ENCODE results near the gene ITGA3.

Gene ITGA3

DNA sequence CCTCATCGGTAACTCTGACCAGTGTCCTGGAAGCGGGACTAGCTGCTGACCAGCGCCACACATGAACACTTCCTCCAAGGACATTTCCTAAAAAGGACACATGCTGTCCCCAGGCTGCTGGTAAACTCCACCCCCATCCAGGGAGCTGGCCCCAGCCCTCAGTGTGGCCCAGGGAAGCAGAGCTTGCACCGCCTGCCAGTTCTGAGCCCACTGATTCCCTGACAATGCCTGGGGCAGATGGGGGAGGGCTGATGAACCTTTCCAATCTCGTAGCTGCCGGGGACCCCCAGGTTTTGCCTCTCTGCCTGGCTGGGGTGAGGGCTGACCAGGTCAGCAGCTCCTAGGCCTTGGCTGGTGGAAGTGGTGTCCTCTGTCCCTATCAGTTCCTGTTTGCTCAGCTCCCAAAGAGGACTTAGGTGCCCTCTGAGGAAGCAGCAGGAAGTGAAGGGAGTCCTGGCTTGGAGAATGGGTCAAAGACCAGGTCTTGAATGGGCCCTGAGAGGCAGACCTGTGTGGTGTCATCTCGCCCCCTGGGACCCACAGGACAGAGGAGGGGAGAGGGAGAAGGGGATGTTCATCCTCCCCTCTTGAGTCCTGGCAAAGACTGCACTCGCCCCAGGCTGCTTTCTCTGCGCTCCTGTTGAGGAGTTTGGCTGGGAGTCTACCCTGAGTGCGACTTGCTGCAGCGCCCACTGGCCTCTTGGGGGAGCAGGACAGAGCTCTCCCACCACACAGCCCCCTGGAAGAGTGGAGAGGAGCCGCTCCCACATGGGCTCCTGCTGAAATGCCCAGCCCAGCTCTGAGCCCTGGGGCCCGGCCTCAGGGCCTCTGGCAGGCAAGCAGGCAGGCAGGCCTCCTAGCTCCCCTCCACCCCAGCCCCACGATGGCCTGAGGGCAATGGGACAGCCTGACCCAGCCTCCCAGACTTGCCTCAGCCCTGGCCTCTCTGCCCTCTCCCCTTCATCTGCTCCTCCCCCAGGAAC is 56.1 kb downstream of the ITGA3 start:
- no peak for DNase-seq

GRCh38 chr17:50112694-50113093 is 56.8 kb downstream of the ITGA3 start:
- DNase-seq = no peak

DNA sequence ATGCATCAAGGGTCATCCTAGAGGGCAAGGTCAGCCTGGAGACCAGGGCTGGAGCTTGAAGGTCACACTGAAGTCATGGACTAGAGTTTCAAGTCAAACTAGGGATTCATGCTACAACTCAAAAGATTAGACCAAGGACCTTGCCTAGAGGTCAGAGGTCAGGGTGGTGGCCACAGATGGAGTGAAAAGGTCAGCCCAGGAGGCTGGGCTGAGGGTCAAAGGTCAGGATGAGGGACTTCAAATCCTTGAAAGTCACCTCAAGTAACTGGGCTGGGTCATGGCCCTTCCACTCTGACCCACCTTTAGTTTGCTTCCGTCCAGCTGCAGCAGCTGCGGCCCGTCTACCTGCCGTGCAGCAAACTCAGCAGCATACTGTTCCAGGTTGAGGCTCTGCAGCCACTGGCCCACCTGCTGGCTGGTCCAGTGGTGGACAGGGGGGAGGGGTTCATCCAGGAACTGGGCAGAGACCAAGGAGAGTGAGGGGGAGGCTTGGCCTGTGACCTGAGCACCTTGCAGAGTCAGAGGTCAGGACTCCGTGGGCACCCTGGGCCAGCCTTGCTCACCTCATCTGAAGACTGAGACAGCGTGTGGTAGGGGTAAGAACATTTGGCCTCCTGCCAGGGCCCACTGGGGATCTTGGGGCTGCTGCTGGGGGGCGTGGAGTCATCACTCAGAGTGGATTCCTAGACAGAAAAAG is 57.9 kb downstream of the ITGA3 start:
- DNase-seq = no peak

DNA sequence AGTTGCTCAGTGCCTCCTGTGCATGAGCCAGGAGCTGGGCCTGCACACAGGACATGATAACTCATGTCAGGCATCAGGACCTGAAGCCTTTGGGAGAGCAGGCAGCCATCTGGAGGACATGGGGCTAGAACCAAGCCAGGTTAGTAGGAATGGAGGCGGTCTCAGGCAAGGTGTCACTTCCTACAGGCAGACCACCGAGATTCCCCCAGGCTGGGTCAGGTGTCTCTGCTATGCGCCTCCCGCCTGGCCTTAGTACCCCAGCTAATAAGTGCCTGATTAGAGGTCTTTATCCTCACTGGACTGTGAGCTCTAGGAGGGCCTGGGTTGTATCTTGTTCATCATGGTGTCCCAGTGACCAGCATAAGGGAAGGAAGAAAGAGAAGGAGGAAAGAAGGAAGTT is 58.5 kb downstream of the ITGA3 start:
- DNase-seq = no peak

DNA sequence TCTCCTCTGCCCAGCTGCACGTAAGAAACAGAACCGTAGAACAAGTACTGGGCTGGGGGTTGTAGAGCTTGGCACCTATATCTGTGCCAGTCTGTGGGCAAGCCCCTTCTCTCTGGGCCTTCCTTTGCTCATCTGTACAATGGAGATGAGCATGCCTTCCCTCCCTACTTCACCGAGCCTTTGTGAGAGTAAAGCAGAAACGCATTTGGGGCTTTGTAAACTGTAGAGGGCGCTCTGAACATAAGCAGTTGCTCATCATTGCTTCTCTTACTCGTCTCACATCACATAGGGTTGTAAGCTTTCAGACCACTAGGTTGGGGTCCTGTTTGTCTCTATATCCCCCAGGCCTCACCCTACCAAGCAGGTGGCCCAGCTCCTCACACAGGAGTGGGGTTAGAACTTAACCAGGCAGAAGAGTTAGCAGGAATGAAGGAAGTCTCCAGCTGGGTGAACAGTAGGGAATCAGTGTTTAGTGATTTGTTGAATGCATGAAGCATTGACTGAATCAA is 59.0 kb downstream of the ITGA3 start:
- peak; percentile 58 for DNase-seq

DNA sequence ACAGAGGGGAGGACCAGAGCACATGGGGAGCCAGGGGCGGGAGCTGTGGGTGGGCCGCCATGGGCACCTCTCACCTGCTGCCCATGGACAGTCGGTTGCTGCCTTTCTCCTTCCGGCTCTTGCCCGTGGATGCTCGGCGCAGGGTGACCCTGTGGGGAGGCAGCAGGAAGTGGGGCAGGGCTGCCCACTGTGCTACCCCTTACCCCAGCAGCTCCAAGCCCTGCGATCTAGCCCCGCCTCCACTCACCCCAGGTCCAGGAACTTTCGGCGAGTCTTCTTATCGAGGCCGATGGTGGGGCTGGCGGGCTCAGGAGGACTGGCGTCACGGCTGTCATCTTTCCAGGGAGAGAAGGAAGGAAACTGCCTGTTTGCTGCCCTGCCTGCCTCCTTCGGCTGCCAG is 59.8 kb downstream of the ITGA3 start:
- DNase-seq = no peak

DNA sequence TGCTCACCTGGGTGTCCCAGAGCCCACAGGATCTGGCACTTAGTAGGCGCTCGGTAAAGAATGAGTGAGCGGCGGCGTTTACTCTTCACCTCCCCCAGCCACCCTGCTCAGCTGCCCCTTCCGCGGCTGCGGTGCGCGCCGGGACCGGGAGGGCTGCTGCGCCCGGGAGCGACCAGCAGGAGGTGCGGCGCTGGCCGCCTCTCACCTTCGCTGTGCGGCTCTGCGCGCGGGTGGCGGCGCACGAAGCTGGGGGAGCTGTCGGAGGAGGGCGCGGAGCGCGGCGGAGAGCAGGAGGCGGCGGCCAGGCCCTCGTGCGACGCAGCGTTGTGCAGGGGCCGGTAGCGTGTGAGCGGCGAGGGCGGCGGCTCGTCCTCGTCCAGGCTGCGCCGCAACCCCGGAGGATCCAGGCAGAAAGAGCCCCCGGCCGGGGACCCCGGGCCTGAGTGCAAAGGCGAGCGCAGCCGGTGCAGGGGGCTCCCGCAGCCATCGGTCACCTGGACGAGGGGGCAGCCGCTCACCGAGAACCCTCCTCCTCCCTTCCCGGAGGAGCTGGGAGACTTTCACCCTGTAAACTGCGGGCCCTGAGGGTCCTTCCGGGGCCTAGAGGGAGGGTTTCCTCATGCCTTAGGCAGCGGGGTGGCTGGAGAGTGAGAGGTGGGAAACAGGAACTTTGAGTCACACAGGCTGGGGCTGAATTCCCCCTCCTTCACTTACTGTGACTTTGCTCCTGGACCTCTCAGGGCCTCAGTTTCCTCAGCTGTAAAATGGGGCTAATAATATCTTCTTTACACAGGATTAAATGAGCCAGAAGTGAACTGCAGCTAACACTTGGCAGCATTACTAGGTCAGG is 61.5 kb downstream of the ITGA3 start:
- DNase-seq = peak; percentile 16

GRCh38 chr17:50118076-50118827 is 62.3 kb downstream of the ITGA3 start:
- DNase-seq = no peak

- no peak for DNase-seq
Measured at GRCh38 chr17:50118828-50119218, 62.9 kb downstream of the ITGA3 start.

DNA sequence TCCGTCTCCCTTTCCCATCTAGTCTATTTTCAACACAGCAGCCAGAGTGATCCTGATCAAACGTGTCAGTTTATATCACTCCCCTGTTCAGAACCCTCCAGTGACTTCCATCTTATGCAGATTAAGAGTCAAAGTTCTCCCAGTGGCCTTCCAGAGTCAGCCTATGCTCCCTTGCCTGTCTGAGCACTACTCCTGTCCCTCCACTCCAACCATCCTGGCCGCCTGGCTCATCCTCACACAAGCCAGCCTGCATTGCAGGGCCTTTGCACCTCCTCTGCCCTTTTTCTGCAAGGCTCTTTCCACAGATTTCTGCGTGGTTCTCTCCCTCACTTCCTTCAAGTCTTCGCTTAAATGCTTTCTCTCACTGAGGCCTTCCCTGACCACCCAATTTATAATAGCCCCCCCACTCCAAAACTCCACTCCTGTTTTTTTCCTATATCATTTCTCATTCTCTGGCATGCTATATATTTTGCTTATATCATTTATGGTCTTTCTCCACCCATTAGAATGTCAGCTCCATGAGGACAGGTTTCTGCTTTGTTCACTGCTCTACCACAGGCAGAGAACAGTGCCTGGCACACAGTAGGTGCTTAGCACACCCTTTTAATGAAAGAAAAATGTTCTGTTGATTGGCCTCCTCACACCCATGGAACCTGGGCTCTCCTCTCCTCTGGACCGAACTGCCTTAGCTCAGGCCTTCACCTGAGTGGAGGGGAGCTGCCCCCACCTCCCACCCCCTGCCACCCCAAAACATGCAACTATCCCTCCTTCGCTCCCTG is 64.8 kb downstream of the ITGA3 start:
- DNase-seq = no peak

GRCh38 chr17:50122945-50123344 is 67.0 kb downstream of the ITGA3 start:
- DNase-seq = no peak

- no peak for DNase-seq
Measured at GRCh38 chr17:50123649-50124349, 67.9 kb downstream of the ITGA3 start.

DNA sequence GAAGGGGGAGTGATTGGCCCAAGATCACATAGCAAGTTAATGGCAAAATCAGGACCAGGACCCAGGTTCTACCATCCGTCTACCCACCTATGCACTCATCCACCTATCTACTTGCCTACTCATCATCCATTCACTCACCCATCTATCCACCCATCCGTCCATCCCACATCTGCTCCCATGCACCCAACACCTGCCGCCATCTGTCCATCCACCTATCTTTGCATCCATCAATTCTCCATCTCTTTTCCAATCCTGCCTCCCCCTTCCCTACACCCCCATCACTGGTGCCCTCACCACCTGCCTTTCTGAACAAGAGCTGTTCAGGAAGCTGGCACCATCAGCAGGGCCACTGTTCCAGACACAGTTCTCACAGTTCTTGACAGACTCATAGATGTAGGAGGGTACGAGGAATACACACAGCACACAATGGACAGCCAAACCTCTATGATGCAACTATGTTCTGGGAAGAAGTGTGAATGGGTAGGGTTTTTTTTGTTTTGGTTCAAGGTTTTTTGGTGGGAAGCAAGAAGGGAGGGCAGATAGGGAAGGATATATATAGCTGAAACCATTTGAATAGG is 69.6 kb downstream of the ITGA3 start:
- DNase-seq = no peak

- peak; percentile 26 for DNase-seq
Measured at GRCh38 chr17:50127697-50128361, 71.9 kb downstream of the ITGA3 start.

GRCh38 chr17:50128441-50129352 is 72.8 kb downstream of the ITGA3 start:
- no peak for DNase-seq

- no peak for DNase-seq
Measured at GRCh38 chr17:50129353-50129727, 73.4 kb downstream of the ITGA3 start.

DNA sequence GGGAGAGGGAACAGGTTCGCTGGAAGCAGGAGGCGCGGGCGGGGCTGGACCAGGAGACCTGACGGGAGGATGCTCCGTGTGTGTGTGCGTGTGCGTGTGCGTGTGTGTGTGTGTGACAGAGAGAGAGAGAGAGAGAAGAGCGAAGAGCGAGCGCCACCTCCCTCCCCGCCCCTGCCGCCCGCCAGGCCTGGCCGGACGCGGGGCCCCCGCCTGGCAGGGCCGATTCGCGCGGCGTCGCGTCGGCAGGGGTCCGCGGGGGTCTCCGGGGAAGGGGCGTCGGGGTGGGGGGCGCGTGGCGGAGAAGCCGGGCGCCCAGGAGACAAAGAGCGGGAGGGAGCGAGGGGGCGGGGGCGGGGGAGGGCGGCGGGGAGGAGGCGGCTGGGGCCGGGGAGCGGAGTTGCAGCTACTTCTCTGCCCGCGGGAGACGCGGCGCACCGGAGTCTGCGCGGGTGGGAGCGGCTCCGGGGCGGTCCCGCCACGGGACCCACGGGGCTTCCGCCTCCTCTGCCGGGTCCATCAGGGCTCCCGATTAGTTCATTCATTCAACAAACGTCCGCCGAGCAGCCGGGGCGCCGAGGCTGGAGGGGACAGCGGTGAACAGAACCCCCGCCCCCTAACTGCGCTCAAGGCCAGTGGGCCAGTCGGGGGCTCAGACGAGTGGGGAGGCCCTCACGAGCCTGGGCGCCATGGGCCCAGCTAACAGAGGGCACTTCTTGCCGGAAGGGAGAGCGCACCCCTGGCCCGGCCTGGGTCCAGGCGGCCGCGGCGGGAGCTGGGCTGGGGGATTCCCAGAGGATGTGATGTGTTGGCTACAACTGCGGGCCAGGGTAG is 74.0 kb downstream of the ITGA3 start, which contains the start of gene SAMD14:
Gene SAMD14 (minus strand): TSS at position 433 of the 831 bp plus-strand sequence. CDS start 5,201 bp downstream, outside the sequence.
- no peak for DNase-seq

Measured in HCEC 1CT (cell line).